ENCODE measurements around the gene PPP1R12C.
A peak's percentile ranks its signal among the peaks of the same experiment; 100 is the strongest.
"Not testable (repeated sequence)": the region's sequence is repeated elsewhere in the genome, so short reads cannot be mapped to it uniquely, and the experiment has no call there.

Gene PPP1R12C

GRCh38 chr19:55116859-55117662 is at the start of gene PPP1R12C:
PPP1R12C (minus strand) TSS chr19:55117637; CDS start chr19:55117543, 94 bp downstream.
- DNase-seq, result no peak

- peak; percentile 99 for DNase-seq
These were observed 49.3 kb upstream of the PPP1R12C start, which contains the start of gene DNAAF3 for GRCh38 chr19:55166530-55167268. DNAAF3 (minus strand) TSS chr19:55166613; CDS start chr19:55166413, 200 bp downstream.

GRCh38 chr19:55165952-55166529 is 48.6 kb upstream of the PPP1R12C start:
- peak; percentile 94 for DNase-seq

GRCh38 chr19:55161571-55162322 is 44.3 kb upstream of the PPP1R12C start:
- no peak for DNase-seq

- no peak for DNase-seq
These were observed 43.5 kb upstream of the PPP1R12C start for GRCh38 chr19:55160986-55161365.

GRCh38 chr19:55160128-55160985 is 42.9 kb upstream of the PPP1R12C start:
- DNase-seq, result peak; percentile 94

- DNase-seq, result peak; percentile 46
These were observed 41.7 kb upstream of the PPP1R12C start for GRCh38 chr19:55158848-55159749.

- no peak for DNase-seq
These were observed 41.0 kb upstream of the PPP1R12C start for GRCh38 chr19:55158423-55158822.

GRCh38 chr19:55157064-55157908 is 39.8 kb upstream of the PPP1R12C start, which contains the start of gene TNNI3:
TNNI3 (minus strand) TSS chr19:55157732; CDS start chr19:55157589, 143 bp downstream.
- no peak for DNase-seq

GRCh38 chr19:55156202-55157063 is 39.0 kb upstream of the PPP1R12C start:
- DNase-seq, result no peak

- not testable (repeated sequence) for DNase-seq
These were observed 38.3 kb upstream of the PPP1R12C start for GRCh38 chr19:55155784-55156183.

- DNase-seq, result no peak
These were observed 36.3 kb upstream of the PPP1R12C start for GRCh38 chr19:55153652-55154264.

- peak; percentile 53 for DNase-seq
These were observed 34.6 kb upstream of the PPP1R12C start for GRCh38 chr19:55152017-55152416.

- DNase-seq, result no peak
These were observed 31.9 kb upstream of the PPP1R12C start, which contains the start of gene TNNT1 for GRCh38 chr19:55149078-55150003. TNNT1 (minus strand) TSS chr19:55149206; CDS start chr19:55147157, 2,049 bp downstream.

GRCh38 chr19:55147545-55148251 is 30.3 kb upstream of the PPP1R12C start:
- no peak for DNase-seq

GRCh38 chr19:55146705-55147273 is 29.4 kb upstream of the PPP1R12C start:
- no peak for DNase-seq

Data from MV-4-11 (cell line).